GM21390 (cell line): ENCODE measurements around the gene CEBPE.

ENCODE experiments used
- ATAC-seq: cut with Tn5 transposase; IDR thresholded peaks from one replicate; pipeline ENCODE4 v1.9.1; 2021; ENCODE audit not compliant: unreplicated experiment

CEBPE gene

GRCh38 chr14:23145794-23146350 lies 26.8 kb upstream of the CEBPE start:
- no peak for ATAC-seq

GRCh38 chr14:23143911-23144310 lies 24.9 kb upstream of the CEBPE start:
- no peak for ATAC-seq

GRCh38 chr14:23142826-23143225 lies 23.8 kb upstream of the CEBPE start:
- ATAC-seq = no peak

GRCh38 chr14:23141706-23142444 lies 22.8 kb upstream of the CEBPE start:
- no peak for ATAC-seq

- no peak for ATAC-seq
These were observed 21.3 kb upstream of the CEBPE start for GRCh38 chr14:23140371-23140770.

GRCh38 chr14:23139874-23140273 lies 20.8 kb upstream of the CEBPE start:
- ATAC-seq = no peak

GRCh38 chr14:23137813-23138535 lies 18.9 kb upstream of the CEBPE start:
- ATAC-seq = no peak

- ATAC-seq = no peak
These were observed 18.2 kb upstream of the CEBPE start for GRCh38 chr14:23137192-23137812.

- ATAC-seq = no peak
These were observed 17.6 kb upstream of the CEBPE start for GRCh38 chr14:23136566-23137133.

- ATAC-seq = no peak
These were observed 13.9 kb upstream of the CEBPE start for GRCh38 chr14:23132970-23133369.

- no peak for ATAC-seq
These were observed 12.4 kb upstream of the CEBPE start for GRCh38 chr14:23131482-23131881.

GRCh38 chr14:23130871-23131270 lies 11.8 kb upstream of the CEBPE start:
- no peak for ATAC-seq

GRCh38 chr14:23129759-23130316 lies 10.8 kb upstream of the CEBPE start:
- no peak for ATAC-seq

- ATAC-seq = no peak
These were observed 10.1 kb upstream of the CEBPE start for GRCh38 chr14:23128969-23129758.

GRCh38 chr14:23127861-23128260 lies 8.8 kb upstream of the CEBPE start:
- ATAC-seq = no peak

- no peak for ATAC-seq
These were observed 7.7 kb upstream of the CEBPE start for GRCh38 chr14:23126548-23127278.

- ATAC-seq = no peak
These were observed 7.0 kb upstream of the CEBPE start for GRCh38 chr14:23125933-23126524.

GRCh38 chr14:23125011-23125410 lies 6.0 kb upstream of the CEBPE start:
- no peak for ATAC-seq

- ATAC-seq = no peak
These were observed 5.4 kb upstream of the CEBPE start for GRCh38 chr14:23124337-23124954.
